Psoas muscle (tissue), 8 donors: Measurements from ENCODE around the gene RPL14. TPM values are rescaled to one million over a fixed set of nuclear protein-coding genes. Genes with fewer than 3 reads are reported as not detected.

Source experiments
- ATAC-seq, 4 donors: fragments of 200-7000 bp; cut with Tn5 transposase; one replicate each; pipeline ENCODE4 v1.9.1; 2020; ENCODE audit warnings: moderate library complexity in 3 of 4, mild to moderate bottlenecking in 2 of 4
- DNase-seq, 2 donors: peaks; one replicate each; pipeline ENCODE4 v3.0.0-alpha.2; 2020
- H3K27ac ChIP-seq: fragments of 200-600 bp; one replicate; pipeline ENCODE4 v1.8.0; 2022
- H3K27me3 ChIP-seq, 3 donors: fragments of 200-600 bp in 1 of 3; one replicate each; pipeline versions ENCODE4 v1.6.1 to v1.8.0; 2013 to 2022; ENCODE audit warnings: low read length in 2 of 3, mild to moderate bottlenecking in 2 of 3, moderate library complexity in 1 of 3; ENCODE audit not compliant: insufficient read depth in 3 of 3
- H3K36me3 ChIP-seq, 2 donors: fragments of 200-600 bp in 1 of 2; one replicate each; pipeline versions ENCODE4 v1.6.1 to v1.8.0; 2013 to 2022; ENCODE audit warnings: low read depth in 1 of 2, mild to moderate bottlenecking in 1 of 2, moderate library complexity in 1 of 2; ENCODE audit not compliant: insufficient read depth in 1 of 2
- H3K4me1 ChIP-seq: fragments of 200-600 bp; one replicate; pipeline ENCODE4 v1.8.0; 2022
- H3K4me3 ChIP-seq: fragments of 200-600 bp; one replicate; pipeline ENCODE4 v1.8.0; 2022; ENCODE audit warnings: mild to moderate bottlenecking
- H3K9me3 ChIP-seq: fragments of 200-600 bp; one replicate; pipeline ENCODE4 v1.8.0; 2022
- WGBS, 3 donors: extraction: QIAGEN DNeasy Blood & Tissue Kit; methylation state at CpG; one replicate each; pipeline versions ENCODE4 v1.1.6 to v1.1.7; 2013; 5-methylcytosine and 5-hydroxymethylcytosine counted together
- intact Hi-C, 2 donors: fragments of 100-400 bp; cut with DNase I; formaldehyde crosslinking; loops; one replicate each; pipeline versions ENCODE4 v1.11.0 to v1.14.2; 2022
- polyA plus RNA-seq, 3 donors: library from polyadenylated mRNA; stranded (reverse); fragments of 200-250 nt; gene quantifications; one replicate each; pipeline ENCODE4 v1.2.3, GENCODE V29; 2013
- total RNA-seq, 4 donors: library from RNA; stranded (reverse); fragmentation: NEBNext Ultra II Directional in 2 of 4; extraction: Animal tissue kit (Norgen Biotek cat#: 25700) in 2 of 4; gene quantifications; one replicate each; pipeline versions ENCODE4 v1.2.1 to v1.2.4, GENCODE V29; 2021 to 2023
- TF ChIP-seq, protein P1 (sequence below): fragments of 200-600 bp; IDR thresholded peaks from one replicate; pipeline ENCODE4 v1.8.0; 2022; ENCODE audit warnings: antibody characterized with exemption
- donor health status: healthy with polysubstance abuse.
- donor health status: DM: no; HTN: no; CAD: no; lungs with moderate emphysema.
- donor health status: Bipolar disorder and iron deficiency.
- donor health status: healthy.
- donor health status: DM: yes; HTN: yes; CAD: no.
- donor health status: DM: no; HTN: no; CAD: no.
- donor health status: DM: no; HTN: no; CAD: no.
- donor health status: DM: yes; HTN: yes; CAD: no.

RPL14 gene
- total and polyA plus RNA-seq, 7 donors = 997 to 1,819 (median 1,323) TPM

DNA sequence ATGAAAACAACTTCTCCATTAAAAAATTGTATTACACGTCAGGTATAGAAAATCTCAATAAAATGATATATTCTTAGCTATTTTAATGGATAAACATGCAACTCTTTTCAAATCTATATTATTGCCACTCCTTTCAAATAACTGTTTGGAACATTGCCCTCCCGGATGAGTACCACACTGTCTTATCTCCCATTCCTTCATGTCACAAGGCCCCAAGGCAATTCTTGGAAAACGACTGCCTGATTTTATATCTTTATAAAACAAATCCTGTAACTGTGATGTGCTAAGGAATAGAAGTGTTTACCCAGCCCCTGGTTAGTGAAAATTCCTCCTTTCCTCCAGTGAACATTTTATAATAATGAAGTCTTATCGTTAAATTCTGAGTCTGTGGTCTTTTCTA lies 13.6 kb downstream of the RPL14 start:
- Histone ChIP-seq H3K4me3 (no peak overlapping the region), H3K9me3 (no peaks in the 10 kb centered on the region), H3K36me3 (peaks cover 0 to 23% of the 10 kb centered on the region in 2 donors), H3K4me1 (no peaks in the 10 kb centered on the region), H3K27ac (no peak overlapping the region), H3K27me3 (no peaks in the 10 kb centered on the region)
- WGBS, 3 donors = 90 to 94% (median 92%) methylated on average over 4 of the region's 4 CpGs
- intact Hi-C loops = no loop called here
- ATAC-seq (no peak), DNase-seq (no peak)
- TF ChIP-seq, protein P1, sequence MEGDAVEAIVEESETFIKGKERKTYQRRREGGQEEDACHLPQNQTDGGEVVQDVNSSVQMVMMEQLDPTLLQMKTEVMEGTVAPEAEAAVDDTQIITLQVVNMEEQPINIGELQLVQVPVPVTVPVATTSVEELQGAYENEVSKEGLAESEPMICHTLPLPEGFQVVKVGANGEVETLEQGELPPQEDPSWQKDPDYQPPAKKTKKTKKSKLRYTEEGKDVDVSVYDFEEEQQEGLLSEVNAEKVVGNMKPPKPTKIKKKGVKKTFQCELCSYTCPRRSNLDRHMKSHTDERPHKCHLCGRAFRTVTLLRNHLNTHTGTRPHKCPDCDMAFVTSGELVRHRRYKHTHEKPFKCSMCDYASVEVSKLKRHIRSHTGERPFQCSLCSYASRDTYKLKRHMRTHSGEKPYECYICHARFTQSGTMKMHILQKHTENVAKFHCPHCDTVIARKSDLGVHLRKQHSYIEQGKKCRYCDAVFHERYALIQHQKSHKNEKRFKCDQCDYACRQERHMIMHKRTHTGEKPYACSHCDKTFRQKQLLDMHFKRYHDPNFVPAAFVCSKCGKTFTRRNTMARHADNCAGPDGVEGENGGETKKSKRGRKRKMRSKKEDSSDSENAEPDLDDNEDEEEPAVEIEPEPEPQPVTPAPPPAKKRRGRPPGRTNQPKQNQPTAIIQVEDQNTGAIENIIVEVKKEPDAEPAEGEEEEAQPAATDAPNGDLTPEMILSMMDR = no peak

DNA sequence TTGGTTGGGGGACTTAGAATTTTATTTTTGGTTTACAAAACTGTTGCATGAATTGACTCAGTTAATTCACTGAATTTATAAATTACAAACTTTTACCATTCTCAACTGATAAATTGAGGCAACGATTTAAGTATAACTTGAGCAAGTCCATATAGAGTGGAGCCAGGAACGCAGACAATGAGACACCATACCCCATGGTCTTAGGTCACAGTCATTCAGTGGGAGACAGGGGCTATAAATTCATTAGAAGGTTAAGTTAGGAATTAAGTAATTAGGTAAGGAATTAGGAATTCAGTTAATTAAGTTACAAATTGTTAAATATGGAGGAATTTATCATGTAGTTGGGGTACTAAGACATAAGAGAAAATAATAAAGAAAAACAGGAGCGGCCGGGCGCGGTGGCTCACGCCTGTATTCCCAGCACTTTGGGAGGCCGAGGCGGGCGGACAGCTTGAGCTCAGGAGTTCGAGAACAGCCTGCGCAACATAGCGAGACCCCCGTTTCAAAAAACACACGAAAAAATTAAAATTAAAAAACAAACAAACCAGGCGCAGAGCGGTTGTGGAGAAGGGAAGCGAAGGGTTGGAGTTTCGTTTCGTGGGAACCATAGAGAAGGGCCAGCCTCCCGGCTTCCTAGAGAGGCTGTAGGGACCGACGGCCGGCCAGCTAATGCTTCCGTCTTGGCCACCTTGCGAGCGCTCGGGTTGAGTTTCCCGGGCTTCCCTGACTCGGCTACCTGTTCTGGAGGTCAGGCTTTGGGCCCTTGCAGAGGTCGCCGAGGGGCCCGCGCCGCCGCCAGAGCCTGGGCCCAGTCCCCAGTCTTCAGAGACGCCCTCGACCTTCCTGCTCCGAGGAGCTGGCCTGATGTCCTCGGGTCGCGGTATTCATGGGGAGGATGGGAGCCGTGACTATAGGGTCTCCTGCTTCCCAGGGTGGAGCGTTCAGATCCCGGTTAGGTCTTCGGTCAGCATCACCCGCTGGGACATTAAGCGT lies 19.6 kb downstream of the RPL14 start, which contains the start of gene ZNF619:
Gene ZNF619, plus strand, starts transcription at position 645 of the 993 bp plus-strand sequence. CDS start 858 bp downstream, outside the sequence.
- no peaks in the 10 kb centered on the region for H3K27me3 ChIP-seq
- peak; percentile 77 to 87 for DNase-seq
- peak within 1 kb of the TSS; percentile 95 for H3K4me3 ChIP-seq
- H3K36me3 ChIP-seq = peaks cover 6 to 34% of the 10 kb centered on the region in 2 donors
- H3K27ac ChIP-seq = peak within 1 kb of the TSS; percentile 81
- 6 to 10% (median 8%) methylated on average over 45 to 48 of the region's 48 CpGs for WGBS, 3 donors
- no peaks in the 10 kb centered on the region for H3K9me3 ChIP-seq
- ATAC-seq = peak; percentile 92 to 97 (median 94)
- intact Hi-C loops = no loop called here
- peaks cover 3% of the 10 kb centered on the region for H3K4me1 ChIP-seq
- TF ChIP-seq, protein P1 = no peak

DNA sequence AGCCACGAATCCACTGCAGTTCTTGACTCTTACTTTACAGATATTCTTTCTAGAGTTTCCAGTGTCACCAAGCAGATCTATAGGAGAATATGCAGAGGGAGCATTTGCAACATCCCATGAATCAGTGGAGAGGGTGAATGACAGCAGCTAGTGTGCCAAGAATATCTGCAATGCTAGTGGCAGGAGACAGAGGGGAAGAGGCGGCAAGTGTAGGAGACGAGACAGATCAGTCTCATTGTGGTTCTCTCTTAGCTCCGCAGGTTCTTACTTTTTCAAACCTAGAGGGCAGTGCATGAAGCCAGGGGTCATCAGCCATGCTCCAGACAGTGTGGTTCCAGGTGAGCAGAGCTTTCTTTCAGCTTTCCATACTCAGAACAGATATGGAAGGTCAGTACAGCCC lies 20.5 kb downstream of the RPL14 start:
- peak overlapping the region; percentile 81 for H3K27ac ChIP-seq
- peak overlapping the region; percentile 95 for H3K4me3 ChIP-seq
- WGBS, 3 donors = 36 to 41% (median 39%) methylated on average over 4 of the region's 4 CpGs
- H3K27me3 ChIP-seq = no peaks in the 10 kb centered on the region
- TF ChIP-seq, protein P1 = no peak
- peaks cover 6 to 43% of the 10 kb centered on the region in 2 donors for H3K36me3 ChIP-seq
- H3K9me3 ChIP-seq = no peaks in the 10 kb centered on the region
- intact Hi-C loops = no loop called here
- peaks cover 3% of the 10 kb centered on the region for H3K4me1 ChIP-seq
- ATAC-seq (peak; percentile 60 to 84 (median 76)), DNase-seq (no peak)

DNA sequence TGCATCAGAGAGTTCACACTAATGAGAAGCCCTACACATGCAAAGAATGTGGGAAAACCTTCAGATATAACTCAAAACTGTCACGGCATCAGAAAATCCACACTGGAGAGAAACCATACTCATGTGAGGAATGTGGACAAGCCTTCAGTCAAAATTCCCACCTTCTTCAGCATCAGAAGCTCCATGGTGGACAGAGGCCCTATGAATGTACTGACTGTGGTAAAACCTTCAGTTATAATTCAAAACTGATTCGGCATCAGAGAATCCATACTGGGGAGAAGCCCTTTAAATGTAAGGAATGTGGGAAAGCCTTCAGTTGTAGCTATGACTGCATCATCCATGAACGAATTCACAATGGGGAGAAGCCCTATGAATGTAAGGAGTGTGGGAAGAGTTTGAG lies 30.0 kb downstream of the RPL14 start:
- TF ChIP-seq, protein P1 = no peak

More for the DNA sequence above, 30.0 kb downstream of the RPL14 start:
- ATAC-seq (no peak), DNase-seq (no peak)
- Histone ChIP-seq H3K36me3 (peaks cover 15 to 65% of the 10 kb centered on the region in 2 donors), H3K4me1 (no peaks in the 10 kb centered on the region), H3K9me3 (peaks cover 24% of the 10 kb centered on the region), H3K27ac (no peak overlapping the region), H3K27me3 (no peaks in the 10 kb centered on the region), H3K4me3 (no peak overlapping the region)
- 97 to 99% (median 98%) methylated on average over 3 of the region's 3 CpGs for WGBS, 3 donors
- intact Hi-C loops = no loop called here
